ENCODE measurements around the gene PODNL1.

Gene PODNL1, protein sequence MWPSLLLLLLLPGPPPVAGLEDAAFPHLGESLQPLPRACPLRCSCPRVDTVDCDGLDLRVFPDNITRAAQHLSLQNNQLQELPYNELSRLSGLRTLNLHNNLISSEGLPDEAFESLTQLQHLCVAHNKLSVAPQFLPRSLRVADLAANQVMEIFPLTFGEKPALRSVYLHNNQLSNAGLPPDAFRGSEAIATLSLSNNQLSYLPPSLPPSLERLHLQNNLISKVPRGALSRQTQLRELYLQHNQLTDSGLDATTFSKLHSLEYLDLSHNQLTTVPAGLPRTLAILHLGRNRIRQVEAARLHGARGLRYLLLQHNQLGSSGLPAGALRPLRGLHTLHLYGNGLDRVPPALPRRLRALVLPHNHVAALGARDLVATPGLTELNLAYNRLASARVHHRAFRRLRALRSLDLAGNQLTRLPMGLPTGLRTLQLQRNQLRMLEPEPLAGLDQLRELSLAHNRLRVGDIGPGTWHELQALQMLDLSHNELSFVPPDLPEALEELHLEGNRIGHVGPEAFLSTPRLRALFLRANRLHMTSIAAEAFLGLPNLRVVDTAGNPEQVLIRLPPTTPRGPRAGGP

DNA sequence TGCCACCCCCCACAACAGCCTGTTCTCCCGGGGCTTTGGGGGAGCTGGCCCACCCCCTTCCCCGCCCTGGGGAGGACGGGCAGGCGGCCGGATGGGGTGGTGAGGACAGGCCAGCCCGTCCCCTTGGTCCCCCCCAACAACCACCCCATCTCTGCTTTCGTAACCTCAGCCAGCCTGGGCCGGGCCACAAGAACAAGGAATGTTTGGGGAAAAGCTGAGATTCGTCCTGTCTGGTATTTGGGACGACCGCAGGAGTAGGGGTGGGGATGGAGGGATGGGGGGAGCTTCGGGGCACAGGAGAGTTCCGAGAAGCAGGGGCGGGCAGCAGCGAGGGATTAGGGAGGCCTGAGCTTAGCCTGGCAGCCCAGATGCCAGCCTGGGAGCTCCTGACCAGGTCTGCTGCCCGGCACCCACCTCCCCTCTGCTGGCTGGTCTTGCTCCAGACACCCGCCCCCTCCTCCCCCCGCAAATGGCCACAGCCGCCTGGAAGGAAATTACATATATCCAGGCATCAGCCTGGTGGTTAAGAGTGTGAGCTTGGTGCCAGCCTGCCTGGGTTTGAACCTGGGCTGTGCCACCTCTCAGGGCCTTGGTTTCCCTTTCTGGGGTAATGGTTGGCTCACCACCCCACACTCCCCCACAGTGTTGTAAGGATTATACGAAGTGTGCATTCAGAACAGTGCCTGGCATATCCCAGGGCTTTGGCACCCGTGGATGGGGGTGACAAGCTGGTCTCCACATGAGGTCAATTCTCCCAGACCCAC lies at the start of gene PODNL1:
PODNL1 (minus strand) TSS at position 117 of the 764 bp plus-strand sequence. CDS start 236 bp downstream, outside the sequence.
- no peak for DNase-seq

- no peak for DNase-seq
These were observed 49.1 kb upstream of the PODNL1 start for GRCh38 chr19:13987101-13987890.

GRCh38 chr19:13986348-13986904 lies 48.2 kb upstream of the PODNL1 start:
- no peak for DNase-seq

- no peak for DNase-seq
These were observed 47.6 kb upstream of the PODNL1 start for GRCh38 chr19:13985771-13986347.

- DNase-seq = no peak
These were observed 46.9 kb upstream of the PODNL1 start for GRCh38 chr19:13984875-13985741.

GRCh38 chr19:13984186-13984585 lies 46.0 kb upstream of the PODNL1 start:
- no peak for DNase-seq

- no peak for DNase-seq
These were observed 45.1 kb upstream of the PODNL1 start for GRCh38 chr19:13983213-13983889.

DNA sequence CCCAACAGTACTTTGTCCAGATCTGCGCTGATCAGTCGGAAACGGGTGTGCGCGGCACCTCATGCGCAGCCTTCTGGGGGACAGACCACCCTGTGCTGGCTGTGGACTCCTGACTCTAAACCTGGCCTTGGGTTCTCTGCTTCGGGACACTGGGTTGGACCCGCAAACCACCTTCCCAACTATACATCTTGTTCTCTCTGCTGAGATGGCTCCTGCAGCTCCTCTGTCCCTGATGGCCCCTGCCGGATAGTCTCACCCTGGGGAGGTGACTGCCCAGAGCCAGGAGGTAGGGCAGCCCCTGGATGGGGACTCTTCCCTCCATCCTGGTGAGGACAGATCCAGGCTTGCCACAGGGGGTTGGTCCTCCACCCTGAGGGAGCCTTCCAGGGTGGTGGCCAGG lies 44.6 kb upstream of the PODNL1 start:
- DNase-seq = no peak

- DNase-seq = no peak
These were observed 43.8 kb upstream of the PODNL1 start for GRCh38 chr19:13981988-13982501.

GRCh38 chr19:13981467-13981866 lies 43.2 kb upstream of the PODNL1 start:
- DNase-seq = no peak

DNA sequence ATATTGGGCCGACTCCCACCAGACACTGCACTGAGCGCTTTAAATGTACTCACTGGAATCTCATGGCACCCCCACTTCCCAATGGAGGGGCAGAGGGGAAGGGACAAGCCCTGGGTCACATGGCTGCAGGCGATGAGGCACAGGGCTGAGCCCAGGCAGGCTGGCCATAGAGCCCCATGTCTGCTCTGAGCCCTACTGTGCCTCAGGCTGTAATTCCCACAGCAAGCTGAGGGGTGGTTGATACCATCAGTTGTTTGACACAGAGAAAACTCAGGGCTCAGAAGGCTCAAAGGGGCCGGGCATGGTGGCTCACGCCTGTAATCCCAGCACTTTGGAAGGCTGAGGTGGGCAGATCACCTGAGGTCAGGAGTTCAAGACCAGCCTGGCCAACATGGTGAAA lies 42.8 kb upstream of the PODNL1 start:
- DNase-seq = no peak

- DNase-seq = no peak
These were observed 42.1 kb upstream of the PODNL1 start for GRCh38 chr19:13980340-13980739.

- no peak for DNase-seq
These were observed 41.5 kb upstream of the PODNL1 start for GRCh38 chr19:13979686-13980085.

DNA sequence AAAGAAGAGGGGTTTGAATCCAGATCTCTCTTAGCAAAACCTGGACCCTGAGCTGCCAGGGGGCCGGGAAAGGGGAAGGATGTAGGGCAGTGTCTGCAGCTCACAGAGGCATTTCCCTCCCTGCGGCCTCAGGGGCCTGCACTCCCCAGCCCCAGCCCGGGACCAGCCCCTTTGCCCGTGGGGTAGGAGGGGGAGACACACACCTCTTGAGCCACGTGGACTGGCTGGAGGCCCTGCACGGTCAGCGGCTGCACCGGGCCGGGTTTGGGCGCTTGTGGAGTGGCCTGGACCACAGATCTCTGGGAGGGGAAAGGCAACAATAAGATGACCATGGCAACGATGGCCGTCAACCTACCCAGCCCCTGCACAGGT lies 41.0 kb upstream of the PODNL1 start:
- DNase-seq = no peak

GRCh38 chr19:13978351-13979243 lies 40.4 kb upstream of the PODNL1 start:
- no peak for DNase-seq

DNA sequence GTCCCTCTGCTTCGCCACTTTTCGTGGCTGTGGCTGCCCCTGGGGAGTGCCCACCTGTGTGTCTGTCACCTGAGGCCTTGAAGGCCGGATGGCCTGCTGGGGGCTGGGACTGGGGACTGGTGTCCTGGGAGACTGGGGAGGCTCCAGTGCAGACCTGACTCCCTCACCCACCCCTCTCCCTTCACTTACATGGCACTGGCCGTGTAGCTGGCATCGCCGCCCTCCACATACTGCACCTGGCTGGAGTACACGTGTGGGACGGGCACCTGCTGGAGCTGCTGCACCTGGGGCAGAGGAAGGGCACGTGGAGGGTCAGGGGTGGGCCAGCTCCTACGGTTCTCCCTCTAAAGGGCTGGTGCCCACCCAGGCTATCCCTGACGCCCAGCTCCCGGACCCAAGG lies 39.6 kb upstream of the PODNL1 start:
- no peak for DNase-seq

- DNase-seq = no peak
These were observed 38.2 kb upstream of the PODNL1 start for GRCh38 chr19:13976446-13976845.

- DNase-seq = no peak
These were observed 37.7 kb upstream of the PODNL1 start for GRCh38 chr19:13975870-13976269.

DNA sequence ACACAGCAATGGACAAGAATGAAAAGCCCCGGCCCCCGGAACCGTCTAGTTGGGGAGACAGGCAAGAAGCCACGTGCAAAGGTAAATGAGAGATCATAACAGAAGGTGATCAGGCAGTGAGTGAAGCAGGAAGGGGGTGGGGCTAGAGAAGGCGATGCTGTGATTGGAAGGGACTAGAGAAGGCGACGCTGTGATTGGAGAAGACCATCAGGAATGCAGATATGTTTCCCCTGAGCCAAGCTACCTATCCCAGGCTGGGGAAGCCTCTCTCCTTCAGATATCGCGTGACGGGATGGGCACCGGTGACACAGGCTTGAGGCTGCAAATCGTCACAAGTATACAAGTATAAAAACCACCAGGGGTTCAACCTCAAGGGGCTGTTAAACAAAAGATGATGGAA lies 35.9 kb upstream of the PODNL1 start:
- DNase-seq = no peak

Measured in GOT3 (cell line).